Measurements from ENCODE around the gene TNPO3.
"Not testable (repeated sequence)": the region's sequence is repeated elsewhere in the genome, so short reads cannot be mapped to it uniquely, and the experiment has no call there.

TNPO3 gene

DNA sequence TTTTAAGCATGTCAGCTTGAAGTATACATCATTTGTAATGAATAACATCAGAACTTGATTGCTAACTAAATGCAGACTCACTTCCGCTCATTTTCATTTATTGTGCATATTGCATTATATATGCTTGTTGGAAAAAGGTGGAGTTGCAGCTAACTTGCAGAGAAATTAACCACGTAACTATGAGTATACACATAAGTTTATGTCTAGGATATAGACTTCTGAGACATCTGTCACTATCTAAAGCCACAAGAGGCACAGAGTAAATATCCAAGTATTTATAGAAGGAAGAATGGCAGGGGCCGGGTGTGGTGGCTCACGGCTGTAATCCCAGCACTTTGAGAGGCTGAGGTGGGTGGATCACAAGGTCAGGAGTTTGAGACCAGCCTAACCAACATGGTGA, 47.3 kb downstream of the TNPO3 start:
- TF ChIP-seq CTCF (IDR thresholded peaks at IDR 0.05; ENCODE audit: borderline replicate concordance, insufficient read depth, low read depth, low read length): no peak
- no peak overlapping the region for H3K4me3 ChIP-seq (ENCODE audit: low read depth, low read length)

DNA sequence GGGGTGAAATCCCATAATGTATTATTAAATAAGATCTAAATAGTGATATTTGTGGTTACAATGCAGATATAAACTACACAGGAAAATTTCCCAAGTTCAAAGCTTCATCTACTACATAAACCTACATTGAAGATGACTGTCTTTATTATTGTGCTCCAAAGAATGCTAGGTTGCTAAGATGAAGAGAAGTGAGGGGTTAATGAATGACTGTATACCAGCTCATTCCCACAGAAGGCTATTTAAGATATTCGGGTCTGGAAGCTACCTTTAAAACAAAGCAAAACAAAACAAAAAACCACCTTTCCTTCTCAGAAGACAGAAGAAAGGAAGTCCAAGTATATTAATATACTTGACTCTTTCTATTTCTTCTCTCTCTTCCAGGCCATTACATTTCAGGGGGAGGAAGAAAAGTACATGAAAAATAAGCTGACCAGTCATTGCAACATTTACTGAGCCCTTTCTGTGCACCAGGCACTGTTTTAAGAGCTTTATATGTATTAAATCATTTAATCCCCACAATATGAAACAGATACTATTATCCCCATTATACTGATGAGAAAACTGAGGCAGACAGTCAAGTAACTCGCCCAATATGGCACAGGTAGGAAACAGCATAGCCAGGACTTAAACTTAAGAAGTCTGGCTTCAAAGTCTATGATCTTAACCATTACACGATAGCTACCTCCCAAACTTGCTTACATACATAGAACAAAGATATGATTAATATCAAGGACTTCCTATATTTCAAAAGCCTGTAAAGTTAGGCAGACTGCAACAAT, 48.1 kb downstream of the TNPO3 start:
- TF ChIP-seq CTCF (IDR thresholded peaks at IDR 0.05; ENCODE audit: borderline replicate concordance, insufficient read depth, low read depth, low read length): no peak
- no peak overlapping the region for H3K4me3 ChIP-seq (ENCODE audit: low read depth, low read length)

- no peak overlapping the region for H3K4me3 ChIP-seq (ENCODE audit: low read depth, low read length)
- no peak for TF ChIP-seq CTCF (IDR thresholded peaks at IDR 0.05; ENCODE audit: borderline replicate concordance, insufficient read depth, low read depth, low read length)
Measured at GRCh38 chr7:129005186-129005585, 49.7 kb downstream of the TNPO3 start.

- TF ChIP-seq CTCF (IDR thresholded peaks at IDR 0.05; ENCODE audit: borderline replicate concordance, insufficient read depth, low read depth, low read length): no peak
- H3K4me3 ChIP-seq (ENCODE audit: low read depth, low read length): no peak overlapping the region
Measured at GRCh38 chr7:128997181-128997580, 57.7 kb downstream of the TNPO3 start.

DNA sequence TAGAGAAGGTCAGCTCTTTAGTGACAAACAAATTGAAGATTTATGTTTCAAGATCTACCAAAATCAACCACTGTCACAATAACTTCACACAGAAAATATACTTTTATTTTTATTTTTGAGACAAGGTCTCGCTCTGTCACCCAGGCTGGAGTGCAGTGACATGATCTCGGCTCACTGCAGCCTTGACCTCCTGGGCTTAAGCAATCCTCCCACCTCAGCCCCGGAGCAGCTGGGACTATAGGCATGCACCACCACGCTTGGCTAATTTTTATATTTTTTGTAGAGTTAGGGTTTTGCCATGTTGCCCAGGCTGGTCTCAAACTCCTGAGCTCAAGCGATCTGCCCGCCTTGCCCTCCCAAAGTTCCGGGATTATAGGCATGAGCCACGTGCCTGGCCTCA, 60.4 kb downstream of the TNPO3 start:
- H3K4me3 ChIP-seq (ENCODE audit: low read depth, low read length): not testable (repeated sequence)

- H3K4me3 ChIP-seq (ENCODE audit: low read depth, low read length): no peak overlapping the region
- no peak for TF ChIP-seq CTCF (IDR thresholded peaks at IDR 0.05; ENCODE audit: borderline replicate concordance, insufficient read depth, low read depth, low read length)
Measured at GRCh38 chr7:128993419-128993818, 61.5 kb downstream of the TNPO3 start.

GRCh38 chr7:128989961-128990360, 65.0 kb downstream of the TNPO3 start:
- H3K4me3 ChIP-seq (ENCODE audit: low read depth, low read length): no peak overlapping the region
- TF ChIP-seq CTCF (IDR thresholded peaks at IDR 0.05; ENCODE audit: borderline replicate concordance, insufficient read depth, low read depth, low read length): no peak

All from GM12875 (cell line).